ENCODE data around the gene F2.

GRCh38 chr11:46766656-46767055 lies 47.6 kb downstream of the F2 start:
- no peak for TF ChIP-seq EZH2 (IDR thresholded peaks at IDR 0.05)
- no peak for TF ChIP-seq CTCF (IDR thresholded peaks at IDR 0.05)
- no peak for TF ChIP-seq EZH2phosphoT487 (IDR thresholded peaks at IDR 0.05)

Measured in neural progenitor cell (in vitro differentiated cells).